Brain microvascular endothelial cell (primary cell): ENCODE results near the gene YIPF3.
"Not testable (repeated sequence)": the region's sequence is repeated elsewhere in the genome, so short reads cannot be mapped to it uniquely, and the experiment has no call there.

Source experiments
- DNase-seq: peaks from one replicate; pipeline ENCODE4 v3.0.0-alpha.2; 2020
- H3K27ac ChIP-seq: fragments of 250-450 bp; sonication (Bioruptor Pico); 2 replicates; pipeline ENCODE4 v1.5.1; 2020; ENCODE audit warnings: mild to moderate bottlenecking, moderate library complexity
- H3K27me3 ChIP-seq: fragments of 250-450 bp; sonication (Bioruptor Pico); replicated peaks from 2 replicates; pipeline ENCODE4 v1.5.1; 2020; ENCODE audit warnings: mild to moderate bottlenecking
- H3K36me3 ChIP-seq: fragments of 250-450 bp; sonication (Bioruptor Pico); replicated peaks from 2 replicates; pipeline ENCODE4 v1.5.1; 2020; ENCODE audit warnings: mild to moderate bottlenecking
- H3K4me3 ChIP-seq: 2 replicates; pipeline ENCODE4 v1.5.1; 2011; ENCODE audit warnings: low read depth, mild to moderate bottlenecking, control low read depth, low read length, moderate library complexity
- CTCF ChIP-seq: IDR thresholded peaks from 2 replicates; pipeline ENCODE4 v1.5.1; 2011; ENCODE audit warnings: low read depth, mild to moderate bottlenecking, moderate library complexity, low read length, control low read depth, inconsistent platforms; ENCODE audit errors: missing control alignments
- in situ Hi-C: cut with HindIII; loops from 2 replicates; pipeline ENCODE4 v1.10.0; 2017; ENCODE audit warnings: low sequenced_read_pairs, low pct_ligation_motif_present

The YIPF3 gene

GRCh38 chr6:43502666-43503065 is 14.1 kb downstream of the YIPF3 start:
- no peak for TF ChIP-seq CTCF
- Histone ChIP-seq H3K27ac (no peak overlapping the region), H3K27me3 (no peaks in the 10 kb centered on the region), H3K36me3 (peaks cover 45% of the 10 kb centered on the region), H3K4me3 (no peak overlapping the region)
- no peak for DNase-seq
- in situ Hi-C loops, result no loop called here

DNA sequence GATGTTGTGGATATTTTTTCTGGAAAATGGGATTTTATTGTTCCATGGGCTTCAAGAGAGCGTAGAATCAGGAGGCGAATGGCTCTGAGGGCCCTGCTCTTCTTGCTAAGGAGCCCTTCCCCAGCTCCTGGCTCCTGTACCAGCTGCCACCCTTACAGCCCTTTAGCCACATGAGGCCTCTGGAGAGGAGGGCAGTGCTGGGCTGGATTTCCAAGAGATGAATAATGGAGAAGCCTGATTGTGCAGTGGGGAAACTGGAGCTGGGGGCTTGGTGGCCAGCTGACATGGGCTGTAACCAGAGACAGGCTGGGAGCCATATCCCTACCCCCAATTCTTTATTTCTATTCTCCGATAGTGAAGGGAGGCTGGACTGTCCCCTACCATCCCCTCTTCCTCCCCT is 15.8 kb downstream of the YIPF3 start:
- in situ Hi-C loops, result no loop called here
- Histone ChIP-seq H3K36me3 (peaks cover 45% of the 10 kb centered on the region), H3K4me3 (no peak overlapping the region), H3K27ac (no peak overlapping the region), H3K27me3 (no peaks in the 10 kb centered on the region)
- no peak for DNase-seq
- no peak for TF ChIP-seq CTCF

DNA sequence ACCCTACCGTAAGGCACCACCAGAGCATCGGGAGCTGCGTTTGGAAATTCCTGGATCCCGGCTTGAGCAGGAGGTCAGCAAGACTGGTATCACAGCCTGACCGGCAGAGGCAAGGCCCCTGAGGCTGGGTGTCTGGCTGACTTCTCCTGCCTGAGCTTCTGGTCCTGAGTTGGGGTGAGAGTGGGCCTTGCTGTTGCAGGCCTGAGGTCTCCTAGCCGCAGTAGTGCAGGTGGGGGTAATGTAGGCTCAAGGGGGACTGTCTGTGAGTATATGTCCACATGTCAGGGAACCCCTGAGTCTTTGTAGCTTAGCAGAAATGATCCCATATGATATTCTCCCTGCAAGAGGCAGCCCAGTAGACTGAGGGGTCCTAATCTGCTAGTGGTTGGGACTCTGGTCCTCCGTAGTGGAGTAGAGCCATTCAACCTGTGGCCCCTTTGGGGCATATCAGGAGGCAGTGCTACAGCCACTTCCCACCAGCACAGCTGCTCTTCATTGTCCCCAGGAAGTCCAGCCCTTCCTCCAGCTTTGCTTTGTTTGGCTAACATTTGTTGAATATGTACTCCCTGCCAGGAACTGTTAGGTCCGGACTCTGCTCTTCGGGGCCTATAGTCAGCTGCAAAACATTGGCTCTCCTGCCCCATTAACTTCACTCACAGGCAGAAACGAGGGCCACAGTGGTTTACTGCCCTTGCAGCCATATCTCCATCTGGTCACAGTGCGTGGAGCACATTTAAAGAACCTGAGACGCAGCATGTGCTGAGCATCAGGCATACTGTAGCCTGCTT is 17.5 kb downstream of the YIPF3 start:
- in situ Hi-C loops, result no loop called here
- no peak overlapping the region for H3K27ac ChIP-seq
- TF ChIP-seq CTCF, result no peak
- H3K36me3 ChIP-seq, result peaks cover 41% of the 10 kb centered on the region
- H3K4me3 ChIP-seq, result no peak overlapping the region
- DNase-seq, result no peak
- H3K27me3 ChIP-seq, result no peaks in the 10 kb centered on the region

GRCh38 chr6:43498291-43498690 is 18.4 kb downstream of the YIPF3 start:
- in situ Hi-C loops, H3K27me3 ChIP-seq: not testable (repeated sequence)
- peaks cover 37% of the 10 kb centered on the region for H3K36me3 ChIP-seq

GRCh38 chr6:43497689-43498088 is 19.0 kb downstream of the YIPF3 start:
- DNase-seq, result no peak
- in situ Hi-C loops, result no loop called here
- peaks cover 32% of the 10 kb centered on the region for H3K36me3 ChIP-seq
- H3K27ac ChIP-seq, result no peak overlapping the region
- H3K4me3 ChIP-seq, result no peak overlapping the region
- no peak for TF ChIP-seq CTCF
- H3K27me3 ChIP-seq, result no peaks in the 10 kb centered on the region

More at GRCh38 chr6:43498291-43498690, 18.4 kb downstream of the YIPF3 start:
- not testable (repeated sequence) for DNase-seq, H3K27ac ChIP-seq, H3K4me3 ChIP-seq

DNA sequence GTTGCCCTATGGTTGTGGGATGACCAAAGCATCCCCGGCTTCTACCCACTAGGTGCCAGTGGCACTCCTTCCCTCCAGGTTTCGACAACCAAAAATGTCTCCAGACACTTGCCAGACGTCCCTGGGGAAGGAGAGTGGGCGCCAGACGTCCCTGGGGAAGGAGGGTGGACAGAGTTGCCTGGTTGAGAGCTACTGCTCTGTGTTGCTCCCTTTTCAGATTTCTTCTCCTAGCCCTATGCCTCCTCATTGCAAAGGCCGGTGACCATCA is 19.7 kb downstream of the YIPF3 start:
- Histone ChIP-seq H3K27ac (no peak overlapping the region), H3K4me3 (no peak overlapping the region), H3K27me3 (no peaks in the 10 kb centered on the region), H3K36me3 (peaks cover 27% of the 10 kb centered on the region)
- in situ Hi-C loops, result no loop called here
- DNase-seq, result no peak
- TF ChIP-seq CTCF, result no peak
